ENCODE data around the gene CAPN1. TPM values are rescaled to one million over a fixed set of nuclear protein-coding genes. Genes with fewer than 3 reads are reported as not detected.

The CAPN1 gene
- total and polyA plus RNA-seq, 11 donors = 67.8 to 139 (median 86.1) TPM

- 81 to 88% (median 84%) methylated on average over 8 of the region's 8 CpGs for WGBS, 4 donors
Measured at GRCh38 chr11:65223011-65223410, 41.3 kb downstream of the CAPN1 start.

GRCh38 chr11:65224930-65225278 is 43.2 kb downstream of the CAPN1 start:
- WGBS, 4 donors = 45 to 77% (median 62%) methylated on average over 5 of the region's 5 CpGs
- H3K4me3 ChIP-seq = peak overlapping the region in 3 of 12 donors; percentile 54 to 62 (median 62)
- peak overlapping the region in 6 of 12 donors; percentile 17 to 66 (median 48) for H3K27ac ChIP-seq
- peaks cover 0 to 28% (median 13%) of the 10 kb centered on the region in 12 donors for H3K4me1 ChIP-seq
- intact Hi-C loops (cut with DNase I) = no loop called here
- H3K9me3 ChIP-seq = no peaks in the 10 kb centered on the region
- peaks cover 0 to 6% (median 0%) of the 10 kb centered on the region in 9 donors for H3K27me3 ChIP-seq
- DNase-seq = peak in 2 of 5 donors; percentile 35 to 46
- TF ChIP-seq POLR2A (IDR thresholded peaks at IDR 0.05) = no peak
- TF ChIP-seq CTCF (IDR thresholded peaks at IDR 0.05) = no peak
- peak in 3 of 4 donors; percentile 64 to 76 (median 68) for ATAC-seq
- no peaks in the 10 kb centered on the region for H3K36me3 ChIP-seq

More at GRCh38 chr11:65223011-65223410, 41.3 kb downstream of the CAPN1 start:
- intact Hi-C loops (cut with DNase I) = no loop called here
- TF ChIP-seq POLR2A (IDR thresholded peaks at IDR 0.05) (no peak), CTCF (IDR thresholded peaks at IDR 0.05) (no peak)
- Histone ChIP-seq H3K27ac (no peak overlapping the region), H3K36me3 (no peaks in the 10 kb centered on the region), H3K4me3 (no peak overlapping the region), H3K27me3 (peaks cover 0 to 6% (median 0%) of the 10 kb centered on the region in 9 donors), H3K9me3 (no peaks in the 10 kb centered on the region), H3K4me1 (peaks cover 0 to 32% (median 13%) of the 10 kb centered on the region in 12 donors)
- DNase-seq (no peak), ATAC-seq (no peak)

GRCh38 chr11:65225279-65226102 is 43.8 kb downstream of the CAPN1 start:
- peaks cover 0 to 28% (median 13%) of the 10 kb centered on the region in 12 donors for H3K4me1 ChIP-seq
- H3K36me3 ChIP-seq = no peaks in the 10 kb centered on the region
- TF ChIP-seq CTCF (IDR thresholded peaks at IDR 0.05) = peak in 10 of 12 donors; percentile 27 to 59 (median 47)
- no peak for TF ChIP-seq POLR2A (IDR thresholded peaks at IDR 0.05)
- peak overlapping the region; percentile 3 to 62 (median 51) for H3K4me3 ChIP-seq
- ATAC-seq = peak; percentile 50 to 87 (median 80)
- H3K9me3 ChIP-seq = peaks cover 0 to 5% (median 0%) of the 10 kb centered on the region in 12 donors
- H3K27me3 ChIP-seq = peaks cover 0 to 6% (median 0%) of the 10 kb centered on the region in 9 donors
- peak overlapping the region in 6 of 12 donors; percentile 17 to 66 (median 48) for H3K27ac ChIP-seq
- peak; percentile 48 to 81 (median 67) for DNase-seq
- 8 to 21% (median 14%) methylated on average over 22 to 42 of the region's 42 CpGs for WGBS, 4 donors
- intact Hi-C loops (cut with DNase I) = no loop called here

GRCh38 chr11:65226103-65226442 is 44.3 kb downstream of the CAPN1 start:
- intact Hi-C loops (cut with DNase I) = no loop called here
- peak overlapping the region; percentile 3 to 62 (median 51) for H3K4me3 ChIP-seq
- no peaks in the 10 kb centered on the region for H3K36me3 ChIP-seq
- 56 to 64% (median 63%) methylated on average over 7 of the region's 7 CpGs for WGBS, 4 donors
- DNase-seq = no peak
- H3K9me3 ChIP-seq = peaks cover 0 to 5% (median 0%) of the 10 kb centered on the region in 12 donors
- no peak for ATAC-seq
- H3K27ac ChIP-seq = peak overlapping the region in 6 of 12 donors; percentile 17 to 66 (median 48)
- H3K27me3 ChIP-seq = peaks cover 0 to 6% (median 0%) of the 10 kb centered on the region in 9 donors
- H3K4me1 ChIP-seq = peaks cover 0 to 28% (median 13%) of the 10 kb centered on the region in 12 donors
- no peak for TF ChIP-seq POLR2A (IDR thresholded peaks at IDR 0.05)
- no peak for TF ChIP-seq CTCF (IDR thresholded peaks at IDR 0.05)

Measured in heart left ventricle (tissue), 16 donors.